ENCODE results near the gene RUSC2. TPM values are rescaled to one million over a fixed set of nuclear protein-coding genes. Genes with fewer than 3 reads are reported as not detected.

RUSC2 gene
- total RNA-seq, 4 donors from 2014 or later, result 10.0 to 60.2 (median 16.8) TPM

GRCh38 chr9:35478871-35479270, 11.0 kb upstream of the RUSC2 start:
- no peak overlapping the region for H3K4me3 ChIP-seq
- no peaks in the 10 kb centered on the region for H3K9me3 ChIP-seq
- no peaks in the 10 kb centered on the region for H3K4me1 ChIP-seq
- TF ChIP-seq POLR2A (IDR thresholded peaks at IDR 0.05) (no peak), CTCF (IDR thresholded peaks at IDR 0.05) (no peak)
- no peak overlapping the region for H3K27ac ChIP-seq
- H3K27me3 ChIP-seq, result no peaks in the 10 kb centered on the region
- DNase-seq, result no peak
- intact Hi-C loops (cut with DNase I; ENCODE audit: low total_unique reads), result loop anchor here (5.0 to 10.0 kb wide), 2 partner anchors 224 to 362 kb away; partner anchors contain the start of gene ATOSB
- H3K36me3 ChIP-seq, result no peaks in the 10 kb centered on the region

GRCh38 chr9:35481347-35481975, 8.4 kb upstream of the RUSC2 start:
- TF ChIP-seq POLR2A (IDR thresholded peaks at IDR 0.05) (no peak), CTCF (IDR thresholded peaks at IDR 0.05) (peak in 3 of 4 experiments; percentile 29 to 52 (median 38))
- no peak overlapping the region for H3K4me3 ChIP-seq
- peak in 1 of 2 donors; percentile 26 for DNase-seq
- no peaks in the 10 kb centered on the region for H3K9me3 ChIP-seq
- H3K36me3 ChIP-seq, result no peaks in the 10 kb centered on the region
- no peak overlapping the region for H3K27ac ChIP-seq
- H3K27me3 ChIP-seq, result no peaks in the 10 kb centered on the region
- intact Hi-C loops (cut with DNase I; ENCODE audit: low total_unique reads), result no loop called here
- H3K4me1 ChIP-seq, result no peaks in the 10 kb centered on the region

GRCh38 chr9:35482071-35482470, 7.8 kb upstream of the RUSC2 start:
- intact Hi-C loops (cut with DNase I; ENCODE audit: low total_unique reads), result no loop called here
- Histone ChIP-seq H3K27ac (no peak overlapping the region), H3K9me3 (no peaks in the 10 kb centered on the region), H3K36me3 (no peaks in the 10 kb centered on the region), H3K4me1 (no peaks in the 10 kb centered on the region), H3K27me3 (no peaks in the 10 kb centered on the region), H3K4me3 (no peak overlapping the region)
- no peak for TF ChIP-seq POLR2A (IDR thresholded peaks at IDR 0.05)
- TF ChIP-seq CTCF (IDR thresholded peaks at IDR 0.05), result no peak
- DNase-seq, result no peak

GRCh38 chr9:35484406-35484805, 5.5 kb upstream of the RUSC2 start:
- DNase-seq, result no peak

More at GRCh38 chr9:35484406-35484805, 5.5 kb upstream of the RUSC2 start:
- Histone ChIP-seq H3K4me3 (no peak overlapping the region), H3K36me3 (no peaks in the 10 kb centered on the region), H3K9me3 (no peaks in the 10 kb centered on the region), H3K4me1 (no peaks in the 10 kb centered on the region), H3K27me3 (no peaks in the 10 kb centered on the region), H3K27ac (no peak overlapping the region)
- no peak for TF ChIP-seq CTCF (IDR thresholded peaks at IDR 0.05)
- TF ChIP-seq POLR2A (IDR thresholded peaks at IDR 0.05), result no peak
- intact Hi-C loops (cut with DNase I; ENCODE audit: low total_unique reads), result no loop called here
